Tibial artery (tissue), 4 donors: Measurements from ENCODE around the gene NPEPL1.

ENCODE experiments used
- DNase-seq, 2 donors: peaks; one replicate each; pipeline ENCODE4 v3.0.0-alpha.2; 2019
- H3K27ac ChIP-seq, 2 donors: fragments of 200-600 bp; sonication (generic) in 1 of 2; 1 replicate in 1 of 2; 2 replicates in 1 of 2; pipeline ENCODE4 v1.5.1; 2018 to 2019; ENCODE audit warnings: mild to moderate bottlenecking in 1 of 2
- H3K27me3 ChIP-seq, 2 donors: fragments of 200-600 bp; sonication (generic) in 1 of 2; one replicate each; pipeline versions ENCODE4 v1.5.1 to v1.6.0; 2016 to 2019
- H3K36me3 ChIP-seq, 3 donors: fragments of 200-600 bp; sonication (generic) in 2 of 3; one replicate each; pipeline ENCODE4 v1.5.1; 2016 to 2019; ENCODE audit warnings: mild to moderate bottlenecking in 2 of 3
- H3K4me1 ChIP-seq, 4 donors: fragments of 200-600 bp; sonication (generic) in 2 of 4; 1 replicate in 3 of 4; 2 replicates in 1 of 4; pipeline ENCODE4 v1.5.1; 2016 to 2019
- H3K4me3 ChIP-seq, 2 donors: fragments of 200-600 bp; sonication (generic) in 1 of 2; 1 replicate in 1 of 2; 2 replicates in 1 of 2; pipeline ENCODE4 v1.5.1; 2018 to 2019; ENCODE audit warnings: mild to moderate bottlenecking in 2 of 2
- H3K9me3 ChIP-seq, 3 donors: fragments of 200-600 bp; sonication (generic) in 1 of 3; one replicate each; pipeline ENCODE4 v1.5.1; 2016 to 2019
- CTCF ChIP-seq, 2 experiments: fragments of 200-600 bp in 1 of 2; fragments of 450-650 bp in 1 of 2; IDR thresholded peaks; one replicate each; pipeline ENCODE4 v1.5.1; 2017 to 2019; ENCODE audit warnings: antibody characterized with exemption in 2 of 2, mild to moderate bottlenecking in 1 of 2, moderate library complexity in 1 of 2
- intact Hi-C: fragments of 100-400 bp; cut with DNase I; formaldehyde crosslinking; loops from one replicate; pipeline ENCODE4 v1.15.0; 2023; ENCODE audit warnings: low total_unique reads

The NPEPL1 gene

GRCh38 chr20:58677079-58677604 lies 15.5 kb upstream of the NPEPL1 start:
- H3K4me1 ChIP-seq: no peaks in the 10 kb centered on the region
- TF ChIP-seq CTCF (IDR thresholded peaks at IDR 0.05): no peak
- DNase-seq: no peak
- intact Hi-C loops: no loop called here
- no peaks in the 10 kb centered on the region for H3K9me3 ChIP-seq
- H3K27ac ChIP-seq: no peak overlapping the region
- peaks cover 41 to 79% (median 57%) of the 10 kb centered on the region in 3 donors for H3K36me3 ChIP-seq
- no peak overlapping the region for H3K4me3 ChIP-seq
- H3K27me3 ChIP-seq: no peaks in the 10 kb centered on the region

GRCh38 chr20:58677808-58678207 lies 14.8 kb upstream of the NPEPL1 start:
- intact Hi-C loops: no loop called here
- Histone ChIP-seq H3K4me3 (no peak overlapping the region), H3K36me3 (peaks cover 41 to 72% (median 52%) of the 10 kb centered on the region in 3 donors), H3K27me3 (no peaks in the 10 kb centered on the region), H3K9me3 (no peaks in the 10 kb centered on the region), H3K4me1 (no peaks in the 10 kb centered on the region), H3K27ac (no peak overlapping the region)
- no peak for TF ChIP-seq CTCF (IDR thresholded peaks at IDR 0.05)
- no peak for DNase-seq

- TF ChIP-seq CTCF (IDR thresholded peaks at IDR 0.05): no peak
- Histone ChIP-seq H3K9me3 (no peaks in the 10 kb centered on the region), H3K27ac (no peak overlapping the region), H3K27me3 (no peaks in the 10 kb centered on the region), H3K36me3 (peaks cover 32 to 62% (median 42%) of the 10 kb centered on the region in 3 donors), H3K4me1 (no peaks in the 10 kb centered on the region), H3K4me3 (no peak overlapping the region)
- DNase-seq: no peak
- intact Hi-C loops: no loop called here
Measured at GRCh38 chr20:58678806-58679205, 13.8 kb upstream of the NPEPL1 start.

- no peaks in the 10 kb centered on the region for H3K4me1 ChIP-seq
- no peaks in the 10 kb centered on the region for H3K9me3 ChIP-seq
- no peaks in the 10 kb centered on the region for H3K27me3 ChIP-seq
- H3K4me3 ChIP-seq: no peak overlapping the region
- no peak for DNase-seq
- H3K36me3 ChIP-seq: peaks cover 13 to 25% (median 22%) of the 10 kb centered on the region in 3 donors
- TF ChIP-seq CTCF (IDR thresholded peaks at IDR 0.05): no peak
- intact Hi-C loops: no loop called here
- H3K27ac ChIP-seq: no peak overlapping the region
Measured at GRCh38 chr20:58682656-58683531, 9.7 kb upstream of the NPEPL1 start.

- no peaks in the 10 kb centered on the region for H3K27me3 ChIP-seq
- no peak overlapping the region for H3K4me3 ChIP-seq
- no peaks in the 10 kb centered on the region for H3K9me3 ChIP-seq
- no peak overlapping the region for H3K27ac ChIP-seq
- H3K36me3 ChIP-seq: peaks cover 12 to 17% (median 13%) of the 10 kb centered on the region in 3 donors
- TF ChIP-seq CTCF (IDR thresholded peaks at IDR 0.05): no peak
- intact Hi-C loops: no loop called here
- DNase-seq: no peak
- H3K4me1 ChIP-seq: no peaks in the 10 kb centered on the region
Measured at GRCh38 chr20:58684291-58684690, 8.3 kb upstream of the NPEPL1 start.
